ENCODE results near the gene CASQ2. TPM values are rescaled to one million over a fixed set of nuclear protein-coding genes. Genes with fewer than 3 reads are reported as not detected.

Gene CASQ2
- total and polyA plus RNA-seq, 2 donors: 1.0 to 6.7 TPM

DNA sequence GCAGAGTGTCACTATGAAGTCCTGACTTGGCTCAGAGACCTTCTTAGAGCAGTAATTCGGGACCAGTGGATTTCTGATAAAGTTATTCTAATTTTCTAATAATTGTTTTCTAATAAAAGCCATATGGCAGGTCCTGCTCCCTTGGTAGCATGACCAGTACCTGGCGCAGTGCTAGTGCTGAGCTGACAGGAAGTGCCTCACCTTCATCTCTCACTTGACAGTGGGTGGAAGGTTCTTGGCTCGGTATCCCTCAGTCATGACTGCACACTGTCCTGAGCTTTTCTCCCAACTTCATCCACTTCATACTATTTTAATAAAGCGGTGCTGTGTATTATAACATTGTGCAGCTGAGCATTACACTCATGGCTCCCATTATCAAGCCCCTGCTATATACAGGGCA is 112.6 kb downstream of the CASQ2 start:
- Histone ChIP-seq H3K36me3 (ENCODE audit: control insufficient read depth in 2 of 2, insufficient read depth in 2 of 2, low read length in 1 of 2) (peaks cover 23 to 27% of the 10 kb centered on the region in 2 donors), H3K27me3 (ENCODE audit: control insufficient read depth in 2 of 2, insufficient read depth in 1 of 2, low read length in 1 of 2) (no peaks in the 10 kb centered on the region), H3K4me3 (ENCODE audit: low read length in 2 of 2) (no peak overlapping the region), H3K4me1 (ENCODE audit: control insufficient read depth in 2 of 2, insufficient read depth in 2 of 2, low read length in 2 of 2) (peaks cover 26 to 42% of the 10 kb centered on the region in 2 donors), H3K27ac (ENCODE audit: low read depth in 1 of 2, low read length in 1 of 2) (peak overlapping the region in 1 of 2 donors; percentile 73), H3K9me3 (ENCODE audit: control insufficient read depth in 2 of 2, insufficient read depth in 1 of 2, low read length in 1 of 2) (no peaks in the 10 kb centered on the region)
- WGBS: 75% methylated on average over 4 of the region's 4 CpGs
- DNase-seq (ENCODE audit: low read depth in 6 of 9, low spot score in 9 of 9): peak in 1 of 9 donors; percentile 36

- WGBS: 5% methylated on average over 7 of the region's 7 CpGs
- Histone ChIP-seq H3K36me3 (ENCODE audit: control insufficient read depth in 2 of 2, insufficient read depth in 2 of 2, low read length in 1 of 2) (peaks cover 17 to 24% of the 10 kb centered on the region in 2 donors), H3K4me1 (ENCODE audit: control insufficient read depth in 2 of 2, insufficient read depth in 2 of 2, low read length in 2 of 2) (peaks cover 26 to 44% of the 10 kb centered on the region in 2 donors), H3K4me3 (ENCODE audit: low read length in 2 of 2) (no peak overlapping the region), H3K27ac (ENCODE audit: low read depth in 1 of 2, low read length in 1 of 2) (peak overlapping the region; percentile 54 to 73), H3K27me3 (ENCODE audit: control insufficient read depth in 2 of 2, insufficient read depth in 1 of 2, low read length in 1 of 2) (no peaks in the 10 kb centered on the region), H3K9me3 (ENCODE audit: control insufficient read depth in 2 of 2, insufficient read depth in 1 of 2, low read length in 1 of 2) (no peaks in the 10 kb centered on the region)
- DNase-seq (ENCODE audit: low read depth in 6 of 9, low spot score in 9 of 9): peak in 4 of 9 donors; percentile 55 to 78 (median 60)
Observed at GRCh38 chr1:115655306-115655663, 113.2 kb downstream of the CASQ2 start.

DNA sequence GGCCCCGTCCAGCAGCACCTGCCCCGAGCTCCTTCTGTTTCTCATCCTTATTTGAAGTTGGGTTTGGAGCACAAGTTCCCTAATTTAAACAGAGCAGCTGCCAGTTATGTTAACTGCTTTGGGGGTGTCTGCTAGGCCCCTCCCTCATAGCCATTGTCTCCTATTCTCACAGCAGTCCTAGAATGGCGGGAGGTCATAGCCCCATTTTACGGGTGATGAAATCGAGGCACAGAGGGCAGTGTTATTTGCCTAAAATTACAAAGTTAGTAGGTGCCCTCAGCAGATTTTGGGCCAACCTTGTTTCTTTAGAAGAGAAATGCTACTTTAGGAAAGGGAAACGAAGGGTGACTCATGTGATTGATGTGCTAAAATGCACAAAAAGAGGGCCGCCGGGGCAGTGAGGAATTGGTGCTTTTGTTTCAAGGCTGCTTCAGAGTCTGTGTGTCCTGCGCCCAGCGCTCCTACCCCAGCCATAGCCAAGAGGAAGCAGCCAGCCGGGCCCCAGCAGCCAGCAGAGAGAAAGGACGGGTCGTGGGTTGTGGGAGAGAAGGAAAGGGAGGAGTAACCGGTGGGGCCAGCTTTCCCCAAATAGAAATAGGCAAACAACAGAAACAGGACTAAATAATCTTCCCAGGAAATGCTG is 113.7 kb downstream of the CASQ2 start:
- DNase-seq (ENCODE audit: low read depth in 6 of 9, low spot score in 9 of 9): no peak
- H3K27ac ChIP-seq (ENCODE audit: low read depth in 1 of 2, low read length in 1 of 2): peak overlapping the region in 1 of 2 donors; percentile 73
- H3K9me3 ChIP-seq (ENCODE audit: control insufficient read depth in 2 of 2, insufficient read depth in 1 of 2, low read length in 1 of 2): no peaks in the 10 kb centered on the region
- no peaks in the 10 kb centered on the region for H3K27me3 ChIP-seq (ENCODE audit: control insufficient read depth in 2 of 2, insufficient read depth in 1 of 2, low read length in 1 of 2)
- 35% methylated on average over 14 of the region's 14 CpGs for WGBS
- H3K4me1 ChIP-seq (ENCODE audit: control insufficient read depth in 2 of 2, insufficient read depth in 2 of 2, low read length in 2 of 2): peaks cover 28 to 48% of the 10 kb centered on the region in 2 donors
- peaks cover 12 to 20% of the 10 kb centered on the region in 2 donors for H3K36me3 ChIP-seq (ENCODE audit: control insufficient read depth in 2 of 2, insufficient read depth in 2 of 2, low read length in 1 of 2)
- no peak overlapping the region for H3K4me3 ChIP-seq (ENCODE audit: low read length in 2 of 2)

- Histone ChIP-seq H3K27ac (ENCODE audit: low read depth in 1 of 2, low read length in 1 of 2) (no peak overlapping the region), H3K36me3 (ENCODE audit: control insufficient read depth in 2 of 2, insufficient read depth in 2 of 2, low read length in 1 of 2) (peaks cover 8 to 20% of the 10 kb centered on the region in 2 donors), H3K27me3 (ENCODE audit: control insufficient read depth in 2 of 2, insufficient read depth in 1 of 2, low read length in 1 of 2) (no peaks in the 10 kb centered on the region), H3K9me3 (ENCODE audit: control insufficient read depth in 2 of 2, insufficient read depth in 1 of 2, low read length in 1 of 2) (no peaks in the 10 kb centered on the region), H3K4me1 (ENCODE audit: control insufficient read depth in 2 of 2, insufficient read depth in 2 of 2, low read length in 2 of 2) (peaks cover 33 to 54% of the 10 kb centered on the region in 2 donors), H3K4me3 (ENCODE audit: low read length in 2 of 2) (no peak overlapping the region)
- 97% methylated on average over 3 of the region's 3 CpGs for WGBS
- DNase-seq (ENCODE audit: low read depth in 6 of 9, low spot score in 9 of 9): no peak
Observed at GRCh38 chr1:115654125-115654524, 114.4 kb downstream of the CASQ2 start.

- Histone ChIP-seq H3K36me3 (ENCODE audit: control insufficient read depth in 2 of 2, insufficient read depth in 2 of 2, low read length in 1 of 2) (peaks cover 4 to 7% of the 10 kb centered on the region in 2 donors), H3K4me3 (ENCODE audit: low read length in 2 of 2) (no peak overlapping the region), H3K9me3 (ENCODE audit: control insufficient read depth in 2 of 2, insufficient read depth in 1 of 2, low read length in 1 of 2) (no peaks in the 10 kb centered on the region), H3K27ac (ENCODE audit: low read depth in 1 of 2, low read length in 1 of 2) (no peak overlapping the region), H3K27me3 (ENCODE audit: control insufficient read depth in 2 of 2, insufficient read depth in 1 of 2, low read length in 1 of 2) (no peaks in the 10 kb centered on the region), H3K4me1 (ENCODE audit: control insufficient read depth in 2 of 2, insufficient read depth in 2 of 2, low read length in 2 of 2) (peaks cover 48 to 73% of the 10 kb centered on the region in 2 donors)
- DNase-seq (ENCODE audit: low read depth in 6 of 9, low spot score in 9 of 9): no peak
- WGBS: over 99% methylated on average over 2 of the region's 2 CpGs
Observed at GRCh38 chr1:115652236-115652788, 116.2 kb downstream of the CASQ2 start.

DNA sequence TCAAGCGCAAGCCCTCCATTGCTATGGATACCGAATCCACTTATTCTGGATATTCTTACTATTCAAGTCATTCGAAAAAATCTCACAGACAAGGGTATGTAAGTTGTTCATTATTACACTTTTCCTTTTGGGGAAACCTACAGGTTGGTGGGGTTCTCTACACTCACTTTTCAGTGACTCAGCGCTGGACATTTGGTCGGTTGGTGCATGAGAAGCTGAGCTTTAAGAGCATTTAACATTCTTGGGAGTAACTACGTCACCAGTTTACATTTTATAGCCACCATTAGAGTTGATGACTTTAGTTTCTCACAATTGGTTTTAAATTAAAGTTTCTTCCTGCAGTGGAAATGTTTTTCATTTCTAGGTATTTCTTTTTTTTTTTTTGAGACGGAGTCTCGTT is 117.1 kb downstream of the CASQ2 start:
- Histone ChIP-seq H3K4me1 (ENCODE audit: control insufficient read depth in 2 of 2, insufficient read depth in 2 of 2, low read length in 2 of 2) (peaks cover 48 to 72% of the 10 kb centered on the region in 2 donors), H3K4me3 (ENCODE audit: low read length in 2 of 2) (no peak overlapping the region), H3K36me3 (ENCODE audit: control insufficient read depth in 2 of 2, insufficient read depth in 2 of 2, low read length in 1 of 2) (peaks cover 4 to 7% of the 10 kb centered on the region in 2 donors), H3K9me3 (ENCODE audit: control insufficient read depth in 2 of 2, insufficient read depth in 1 of 2, low read length in 1 of 2) (no peaks in the 10 kb centered on the region), H3K27ac (ENCODE audit: low read depth in 1 of 2, low read length in 1 of 2) (no peak overlapping the region), H3K27me3 (ENCODE audit: control insufficient read depth in 2 of 2, insufficient read depth in 1 of 2, low read length in 1 of 2) (no peaks in the 10 kb centered on the region)
- WGBS: 97% methylated on average over 8 of the region's 8 CpGs
- DNase-seq (ENCODE audit: low read depth in 6 of 9, low spot score in 9 of 9): no peak

- no peak for DNase-seq (ENCODE audit: low read depth in 6 of 9, low spot score in 9 of 9)
- H3K9me3 ChIP-seq (ENCODE audit: control insufficient read depth in 2 of 2, insufficient read depth in 1 of 2, low read length in 1 of 2): no peaks in the 10 kb centered on the region
- peaks cover 4 to 7% of the 10 kb centered on the region in 2 donors for H3K36me3 ChIP-seq (ENCODE audit: control insufficient read depth in 2 of 2, insufficient read depth in 2 of 2, low read length in 1 of 2)
- no peaks in the 10 kb centered on the region for H3K27me3 ChIP-seq (ENCODE audit: control insufficient read depth in 2 of 2, insufficient read depth in 1 of 2, low read length in 1 of 2)
- H3K4me1 ChIP-seq (ENCODE audit: control insufficient read depth in 2 of 2, insufficient read depth in 2 of 2, low read length in 2 of 2): peaks cover 46 to 70% of the 10 kb centered on the region in 2 donors
- WGBS: 94% methylated on average over 3 of the region's 3 CpGs
- H3K4me3 ChIP-seq (ENCODE audit: low read length in 2 of 2): no peak overlapping the region
- H3K27ac ChIP-seq (ENCODE audit: low read depth in 1 of 2, low read length in 1 of 2): no peak overlapping the region
Observed at GRCh38 chr1:115650961-115651360, 117.6 kb downstream of the CASQ2 start.

Other genes with a start within 250 kb of the CASQ2 start
- gene VANGL1, start 126.7 kb downstream of the CASQ2 start, total RNA-seq: 6.7 TPM
- gene VANGL1, start 126.7 kb downstream of the CASQ2 start, polyA plus RNA-seq: 2.9 TPM
- 0.05 TPM for gene NHLH2, start 72.4 kb upstream of the CASQ2 start, total RNA-seq
- gene NHLH2, start 72.4 kb upstream of the CASQ2 start, polyA plus RNA-seq: 0.14 TPM
- 0.52 TPM for gene SLC22A15, start 207.8 kb upstream of the CASQ2 start, total RNA-seq
- 1.8 TPM for gene SLC22A15, start 207.8 kb upstream of the CASQ2 start, polyA plus RNA-seq